KMS-11 (cell line): ENCODE results near the gene RPL27A.

Experiments used
- H2AFZ ChIP-seq: fragments of 200-600 bp; sonication (generic); 2 replicates; pipeline ENCODE4 v1.6.1; 2016; ENCODE audit warnings: antibody characterized with exemption, mixed run types, low read depth
- H3K27ac ChIP-seq: fragments of 200-600 bp; sonication (generic); 2 replicates; pipeline ENCODE4 v1.6.1; 2016; ENCODE audit warnings: mild to moderate bottlenecking, mixed run types
- H3K27me3 ChIP-seq: fragments of 200-600 bp; sonication (generic); 2 replicates; pipeline ENCODE4 v1.6.1; 2017; ENCODE audit warnings: mild to moderate bottlenecking, low read depth, mixed run types, moderate library complexity; ENCODE audit not compliant: insufficient read depth
- H3K36me3 ChIP-seq: fragments of 200-600 bp; sonication (generic); 2 replicates; pipeline ENCODE4 v1.6.1; 2017; ENCODE audit warnings: mild to moderate bottlenecking, mixed run types; ENCODE audit not compliant: insufficient read depth
- H3K4me1 ChIP-seq: fragments of 200-600 bp; sonication (generic); 2 replicates; pipeline ENCODE4 v1.6.1; 2016; ENCODE audit warnings: mild to moderate bottlenecking, low read depth, mixed run types; ENCODE audit not compliant: poor library complexity, severe bottlenecking
- H3K4me2 ChIP-seq: fragments of 200-600 bp; sonication (generic); 2 replicates; pipeline ENCODE4 v1.7.0; 2016; ENCODE audit warnings: mild to moderate bottlenecking, mixed run types
- H3K4me3 ChIP-seq: fragments of 200-600 bp; sonication (generic); IDR thresholded peaks from 2 replicates; pipeline ENCODE4 v1.6.1; 2017; ENCODE audit warnings: low read depth, low read length, mixed read lengths; ENCODE audit not compliant: insufficient read depth
- H3K79me2 ChIP-seq: fragments of 200-600 bp; sonication (generic); 2 replicates; pipeline ENCODE4 v1.6.1; 2016; ENCODE audit warnings: low read depth, mixed run types; ENCODE audit not compliant: insufficient read depth
- H3K9ac ChIP-seq: fragments of 200-600 bp; sonication (generic); 2 replicates; pipeline ENCODE4 v1.6.1; 2016; ENCODE audit warnings: mild to moderate bottlenecking, mixed run types
- H4K20me1 ChIP-seq: fragments of 200-600 bp; sonication (generic); 2 replicates; pipeline ENCODE4 v1.6.1; 2016; ENCODE audit warnings: mild to moderate bottlenecking, mixed run types; ENCODE audit not compliant: insufficient read depth
- CTCF ChIP-seq: fragments of 200-600 bp; sonication (generic); conservative IDR thresholded peaks from 2 replicates; pipeline ENCODE4 v1.6.1; 2017; ENCODE audit warnings: low read depth, mild to moderate bottlenecking, antibody characterized with exemption, low read length, moderate library complexity, mixed read lengths

Gene RPL27A

GRCh38 chr11:8691601-8692000 lies 9.0 kb downstream of the RPL27A start:
- TF ChIP-seq CTCF = no peak
- Histone ChIP-seq H2AFZ (no peak overlapping the region), H3K79me2 (no peaks in the 10 kb centered on the region; the same call in 1 of the 2 replicates), H3K27me3 (no peaks in the 10 kb centered on the region), H3K36me3 (no peaks in the 10 kb centered on the region), H3K4me1 (peaks cover 48% of the 10 kb centered on the region), H3K9ac (no peak overlapping the region), H4K20me1 (no peaks in the 10 kb centered on the region), H3K27ac (no peak overlapping the region), H3K4me2 (no peak overlapping the region), H3K4me3 (no peak overlapping the region)

GRCh38 chr11:8692417-8692816 lies 9.8 kb downstream of the RPL27A start:
- TF ChIP-seq CTCF = no peak
- H3K4me1 ChIP-seq = peaks cover 40% of the 10 kb centered on the region
- H3K4me2 ChIP-seq = no peak overlapping the region
- no peaks in the 10 kb centered on the region; the same call in 1 of the 2 replicates for H3K79me2 ChIP-seq
- no peak overlapping the region for H3K9ac ChIP-seq
- no peak overlapping the region for H3K27ac ChIP-seq
- H4K20me1 ChIP-seq = no peaks in the 10 kb centered on the region
- no peak overlapping the region for H2AFZ ChIP-seq
- H3K36me3 ChIP-seq = no peaks in the 10 kb centered on the region
- no peak overlapping the region for H3K4me3 ChIP-seq
- H3K27me3 ChIP-seq = no peaks in the 10 kb centered on the region

GRCh38 chr11:8693010-8693551 lies 10.5 kb downstream of the RPL27A start:
- TF ChIP-seq CTCF = no peak
- Histone ChIP-seq H3K36me3 (no peaks in the 10 kb centered on the region), H3K4me3 (no peak overlapping the region), H3K4me2 (no peak overlapping the region), H3K27me3 (no peaks in the 10 kb centered on the region), H3K79me2 (no peaks in the 10 kb centered on the region; the same call in 1 of the 2 replicates), H4K20me1 (no peaks in the 10 kb centered on the region), H3K4me1 (peaks cover 40% of the 10 kb centered on the region), H3K27ac (no peak overlapping the region), H2AFZ (no peak overlapping the region), H3K9ac (no peak overlapping the region)

- no peaks in the 10 kb centered on the region for H3K27me3 ChIP-seq
- H3K4me2 ChIP-seq = no peak overlapping the region
- TF ChIP-seq CTCF = no peak
- no peak overlapping the region for H2AFZ ChIP-seq
- H3K4me1 ChIP-seq = peaks cover 40% of the 10 kb centered on the region
- H3K9ac ChIP-seq = no peak overlapping the region
- H3K27ac ChIP-seq = no peak overlapping the region
- H3K4me3 ChIP-seq = no peak overlapping the region
- no peaks in the 10 kb centered on the region for H3K36me3 ChIP-seq
- no peaks in the 10 kb centered on the region for H4K20me1 ChIP-seq
- no peaks in the 10 kb centered on the region; the same call in 1 of the 2 replicates for H3K79me2 ChIP-seq
Measured at GRCh38 chr11:8693555-8693954, 11.0 kb downstream of the RPL27A start.
